ENCODE results near the gene ZNF331.

ZNF331 gene

GRCh38 chr19:53576941-53577653 is 39.2 kb downstream of the ZNF331 start:
- no peak overlapping the region for H3K14ac ChIP-seq (ENCODE audit: low read length in 2 of 2)
- 96% methylated on average over 19 of the region's 20 CpGs for WGBS

DNA sequence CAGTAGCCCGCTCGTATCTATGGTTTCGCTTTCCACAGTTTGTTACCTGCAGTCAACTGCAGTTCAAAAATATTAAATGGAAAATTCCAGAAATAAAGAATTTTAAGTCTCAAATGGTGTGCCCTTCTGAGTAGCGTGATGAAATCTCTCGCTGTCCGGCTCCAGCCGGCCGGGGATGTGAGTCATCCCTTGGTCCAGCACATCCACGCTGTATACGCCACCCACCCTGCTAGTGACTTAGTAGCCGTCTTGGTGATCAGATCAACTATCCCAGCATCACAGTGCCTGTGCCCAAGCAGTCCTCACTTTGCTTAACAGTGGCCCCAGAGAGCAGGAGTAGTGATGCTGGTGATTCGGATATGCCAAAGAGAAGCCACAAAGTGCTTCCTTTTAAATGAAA is 40.0 kb downstream of the ZNF331 start:
- Histone ChIP-seq H3K4me3 (ENCODE audit: insufficient read depth in 1 of 2, low read depth in 1 of 2, low read length in 2 of 2) (peak overlapping the region in 1 of 2 experiments; percentile 59), H3K4me2 (ENCODE audit: low read length, poor library complexity, severe bottlenecking) (no peak overlapping the region), H3K9ac (ENCODE audit: low read length) (no peak overlapping the region), H3K27me3 (ENCODE audit: control insufficient read depth in 1 of 2, insufficient read depth in 1 of 2, low read length in 2 of 2) (no peaks in the 10 kb centered on the region), H3K36me3 (ENCODE audit: control insufficient read depth in 1 of 2, insufficient read depth in 2 of 2, low read depth in 1 of 2, low read length in 2 of 2) (peaks cover 49 to 68% of the 10 kb centered on the region in 2 experiments), H3K4me1 (ENCODE audit: control insufficient read depth, insufficient read depth, low read depth, low read length) (no peaks in the 10 kb centered on the region), H3K18ac (ENCODE audit: low read depth in 1 of 2, low read length in 2 of 2) (no peak overlapping the region), H3K79me1 (replicated peaks; ENCODE audit: low read length, poor library complexity, severe bottlenecking) (no peaks in the 10 kb centered on the region), H3K23ac (ENCODE audit: low read length in 2 of 2) (no peak overlapping the region), H3K27ac (ENCODE audit: low read length, poor library complexity, severe bottlenecking) (no peak overlapping the region), H2BK120ac (ENCODE audit: low read depth, low read length) (no peak overlapping the region), H4K91ac (ENCODE audit: low read length) (no peak overlapping the region), H3K4ac (ENCODE audit: low read depth in 1 of 2, low read length in 2 of 2) (no peak overlapping the region), H3K9me3 (ENCODE audit: control insufficient read depth, low read length) (peaks cover 87% of the 10 kb centered on the region), H2BK5ac (ENCODE audit: low read depth, low read length, poor library complexity, severe bottlenecking) (no peak overlapping the region), H3K14ac (ENCODE audit: low read length in 2 of 2) (no peak overlapping the region), H2BK12ac (ENCODE audit: low read length in 2 of 2) (no peak overlapping the region), H2AK5ac (ENCODE audit: low read length, severe bottlenecking) (no peak overlapping the region), H4K8ac (ENCODE audit: low read length) (no peak overlapping the region), H2BK15ac (ENCODE audit: low read depth, poor library complexity, severe bottlenecking) (no peak overlapping the region), H2AFZ (ENCODE audit: low read depth, low read length) (no peak overlapping the region)
- WGBS = 99% methylated on average over 12 of the region's 12 CpGs
- DNase-seq = no peak

More at GRCh38 chr19:53576941-53577653, 39.2 kb downstream of the ZNF331 start:
- no peak for DNase-seq
- no peaks in the 10 kb centered on the region for H3K27me3 ChIP-seq (ENCODE audit: control insufficient read depth in 1 of 2, insufficient read depth in 1 of 2, low read length in 2 of 2)
- H2AK5ac ChIP-seq (ENCODE audit: low read length, severe bottlenecking) = no peak overlapping the region
- peaks cover 91% of the 10 kb centered on the region for H3K9me3 ChIP-seq (ENCODE audit: control insufficient read depth, low read length)
- no peak overlapping the region for H2BK15ac ChIP-seq (ENCODE audit: low read depth, poor library complexity, severe bottlenecking)
- no peak overlapping the region for H2AFZ ChIP-seq (ENCODE audit: low read depth, low read length)
- no peak overlapping the region for H3K27ac ChIP-seq (ENCODE audit: low read length, poor library complexity, severe bottlenecking)
- H2BK12ac ChIP-seq (ENCODE audit: low read length in 2 of 2) = no peak overlapping the region
- H2BK5ac ChIP-seq (ENCODE audit: low read depth, low read length, poor library complexity, severe bottlenecking) = no peak overlapping the region
- no peak overlapping the region for H3K9ac ChIP-seq (ENCODE audit: low read length)
- H2BK120ac ChIP-seq (ENCODE audit: low read depth, low read length) = no peak overlapping the region
- H3K4me1 ChIP-seq (ENCODE audit: control insufficient read depth, insufficient read depth, low read depth, low read length) = no peaks in the 10 kb centered on the region
- no peaks in the 10 kb centered on the region for H3K79me1 ChIP-seq (replicated peaks; ENCODE audit: low read length, poor library complexity, severe bottlenecking)
- no peak overlapping the region for H3K18ac ChIP-seq (ENCODE audit: low read depth in 1 of 2, low read length in 2 of 2)
- H3K4me3 ChIP-seq (ENCODE audit: insufficient read depth in 1 of 2, low read depth in 1 of 2, low read length in 2 of 2) = peak overlapping the region in 1 of 2 experiments; percentile 59
- H3K23ac ChIP-seq (ENCODE audit: low read length in 2 of 2) = no peak overlapping the region
- peaks cover 54 to 75% of the 10 kb centered on the region in 2 experiments for H3K36me3 ChIP-seq (ENCODE audit: control insufficient read depth in 1 of 2, insufficient read depth in 2 of 2, low read depth in 1 of 2, low read length in 2 of 2)
- no peak overlapping the region for H3K4ac ChIP-seq (ENCODE audit: low read depth in 1 of 2, low read length in 2 of 2)
- no peak overlapping the region for H3K4me2 ChIP-seq (ENCODE audit: low read length, poor library complexity, severe bottlenecking)
- H4K8ac ChIP-seq (ENCODE audit: low read length) = no peak overlapping the region
- no peak overlapping the region for H4K91ac ChIP-seq (ENCODE audit: low read length)

- no peak overlapping the region for H3K9ac ChIP-seq (ENCODE audit: low read length)
- no peak overlapping the region for H4K8ac ChIP-seq (ENCODE audit: low read length)
- no peak overlapping the region for H3K23ac ChIP-seq (ENCODE audit: low read length in 2 of 2)
- no CpG with 5 or more reads among the region's 2 CpGs for WGBS
- no peak overlapping the region for H2BK120ac ChIP-seq (ENCODE audit: low read depth, low read length)
- DNase-seq = no peak
- H3K14ac ChIP-seq (ENCODE audit: low read length in 2 of 2) = no peak overlapping the region
- no peak overlapping the region for H4K91ac ChIP-seq (ENCODE audit: low read length)
- H3K27me3 ChIP-seq (ENCODE audit: control insufficient read depth in 1 of 2, insufficient read depth in 1 of 2, low read length in 2 of 2) = no peaks in the 10 kb centered on the region
- no peak overlapping the region for H2BK5ac ChIP-seq (ENCODE audit: low read depth, low read length, poor library complexity, severe bottlenecking)
- H3K9me3 ChIP-seq (ENCODE audit: control insufficient read depth, low read length) = peaks cover 77% of the 10 kb centered on the region
- H2BK12ac ChIP-seq (ENCODE audit: low read length in 2 of 2) = no peak overlapping the region
- H2AK5ac ChIP-seq (ENCODE audit: low read length, severe bottlenecking) = no peak overlapping the region
- no peak overlapping the region for H3K18ac ChIP-seq (ENCODE audit: low read depth in 1 of 2, low read length in 2 of 2)
- H2AFZ ChIP-seq (ENCODE audit: low read depth, low read length) = no peak overlapping the region
- no peak overlapping the region for H2BK15ac ChIP-seq (ENCODE audit: low read depth, poor library complexity, severe bottlenecking)
- no peak overlapping the region for H3K4me2 ChIP-seq (ENCODE audit: low read length, poor library complexity, severe bottlenecking)
- H3K4me3 ChIP-seq (ENCODE audit: insufficient read depth in 1 of 2, low read depth in 1 of 2, low read length in 2 of 2) = peak overlapping the region in 1 of 2 experiments; percentile 33
- H3K4me1 ChIP-seq (ENCODE audit: control insufficient read depth, insufficient read depth, low read depth, low read length) = no peaks in the 10 kb centered on the region
- H3K79me1 ChIP-seq (replicated peaks; ENCODE audit: low read length, poor library complexity, severe bottlenecking) = no peaks in the 10 kb centered on the region
- no peak overlapping the region for H3K27ac ChIP-seq (ENCODE audit: low read length, poor library complexity, severe bottlenecking)
- no peak overlapping the region for H3K4ac ChIP-seq (ENCODE audit: low read depth in 1 of 2, low read length in 2 of 2)
- H3K36me3 ChIP-seq (ENCODE audit: control insufficient read depth in 1 of 2, insufficient read depth in 2 of 2, low read depth in 1 of 2, low read length in 2 of 2) = peaks cover 34 to 53% of the 10 kb centered on the region in 2 experiments
Measured at GRCh38 chr19:53579518-53579917, 41.6 kb downstream of the ZNF331 start.

- no peak overlapping the region for H3K14ac ChIP-seq (ENCODE audit: low read length in 2 of 2)
- WGBS = 88% methylated on average over 15 of the region's 17 CpGs
- H2BK120ac ChIP-seq (ENCODE audit: low read depth, low read length) = no peak overlapping the region
Measured at GRCh38 chr19:53580871-53581835, 43.2 kb downstream of the ZNF331 start.

More at GRCh38 chr19:53580871-53581835, 43.2 kb downstream of the ZNF331 start:
- Histone ChIP-seq H3K36me3 (ENCODE audit: control insufficient read depth in 1 of 2, insufficient read depth in 2 of 2, low read depth in 1 of 2, low read length in 2 of 2) (peaks cover 26 to 41% of the 10 kb centered on the region in 2 experiments), H4K91ac (ENCODE audit: low read length) (no peak overlapping the region), H4K8ac (ENCODE audit: low read length) (no peak overlapping the region), H2BK15ac (ENCODE audit: low read depth, poor library complexity, severe bottlenecking) (no peak overlapping the region), H3K4ac (ENCODE audit: low read depth in 1 of 2, low read length in 2 of 2) (no peak overlapping the region), H3K9ac (ENCODE audit: low read length) (no peak overlapping the region), H3K4me1 (ENCODE audit: control insufficient read depth, insufficient read depth, low read depth, low read length) (no peaks in the 10 kb centered on the region), H3K9me3 (ENCODE audit: control insufficient read depth, low read length) (peaks cover 62% of the 10 kb centered on the region), H2AFZ (ENCODE audit: low read depth, low read length) (no peak overlapping the region), H3K27me3 (ENCODE audit: control insufficient read depth in 1 of 2, insufficient read depth in 1 of 2, low read length in 2 of 2) (no peaks in the 10 kb centered on the region), H2BK5ac (ENCODE audit: low read depth, low read length, poor library complexity, severe bottlenecking) (no peak overlapping the region), H2AK5ac (ENCODE audit: low read length, severe bottlenecking) (no peak overlapping the region), H3K23ac (ENCODE audit: low read length in 2 of 2) (no peak overlapping the region), H3K4me2 (ENCODE audit: low read length, poor library complexity, severe bottlenecking) (no peak overlapping the region), H3K18ac (ENCODE audit: low read depth in 1 of 2, low read length in 2 of 2) (no peak overlapping the region), H3K27ac (ENCODE audit: low read length, poor library complexity, severe bottlenecking) (no peak overlapping the region), H2BK12ac (ENCODE audit: low read length in 2 of 2) (no peak overlapping the region), H3K4me3 (ENCODE audit: insufficient read depth in 1 of 2, low read depth in 1 of 2, low read length in 2 of 2) (peak overlapping the region in 1 of 2 experiments; percentile 13), H3K79me1 (replicated peaks; ENCODE audit: low read length, poor library complexity, severe bottlenecking) (no peaks in the 10 kb centered on the region)
- no peak for DNase-seq
